Measurements from ENCODE around the gene GAB3.

GAB3 gene

DNA sequence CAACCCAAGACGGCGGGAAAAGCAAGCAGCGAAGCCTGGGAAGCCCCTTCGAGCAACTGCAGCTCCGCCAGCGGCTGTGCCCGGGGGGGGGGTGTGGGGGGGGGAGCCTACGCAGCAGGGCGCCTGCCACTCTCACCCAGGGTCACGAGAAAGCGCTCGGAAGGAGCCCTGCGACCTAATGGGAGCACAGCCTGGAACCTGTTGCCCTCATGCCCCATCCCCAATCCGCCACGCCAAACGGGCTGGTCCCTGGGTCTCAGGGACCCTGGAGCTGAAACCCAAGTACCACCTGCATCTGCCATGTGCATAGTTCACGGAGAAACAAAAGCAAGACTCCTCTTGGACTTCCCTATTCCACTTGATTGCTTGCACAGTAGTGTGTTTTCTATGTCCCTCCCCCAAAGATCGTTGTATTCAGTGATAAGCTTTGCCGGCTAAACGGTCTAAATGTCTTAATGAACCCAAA, 359 bp upstream of the GAB3 start:
- no peak for DNase-seq (ENCODE audit: low read depth in 1 of 2, low spot score in 1 of 2)

- no peak for DNase-seq (ENCODE audit: low read depth in 1 of 2, low spot score in 1 of 2)
Observed at GRCh38 chrX:154749856-154750255, 1.0 kb downstream of the GAB3 start.

- peak in 1 of 2 donors; percentile 39 for DNase-seq (ENCODE audit: low read depth in 1 of 2, low spot score in 1 of 2)
Observed at GRCh38 chrX:154748712-154749339, 2.1 kb downstream of the GAB3 start.

DNA sequence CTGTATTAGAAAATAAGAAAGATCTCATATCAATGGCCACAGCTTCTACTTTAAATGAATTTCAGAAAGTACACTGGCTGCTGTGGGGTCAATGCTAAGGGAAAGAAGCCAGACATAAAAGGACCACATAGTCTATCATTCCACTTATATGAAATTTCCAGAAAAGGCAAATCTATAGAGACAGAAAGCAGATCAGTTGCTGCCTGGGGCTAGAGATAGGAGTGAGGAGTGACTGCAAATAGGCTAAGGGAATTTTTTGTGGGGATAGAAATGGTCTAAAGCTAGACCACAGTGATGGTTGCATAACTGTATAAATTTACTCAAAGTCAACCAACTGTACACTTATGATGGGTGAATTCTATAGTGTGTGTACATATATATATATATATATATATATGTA, 8.3 kb downstream of the GAB3 start:
- no peak for DNase-seq (ENCODE audit: low read depth in 1 of 2, low spot score in 1 of 2)

DNA sequence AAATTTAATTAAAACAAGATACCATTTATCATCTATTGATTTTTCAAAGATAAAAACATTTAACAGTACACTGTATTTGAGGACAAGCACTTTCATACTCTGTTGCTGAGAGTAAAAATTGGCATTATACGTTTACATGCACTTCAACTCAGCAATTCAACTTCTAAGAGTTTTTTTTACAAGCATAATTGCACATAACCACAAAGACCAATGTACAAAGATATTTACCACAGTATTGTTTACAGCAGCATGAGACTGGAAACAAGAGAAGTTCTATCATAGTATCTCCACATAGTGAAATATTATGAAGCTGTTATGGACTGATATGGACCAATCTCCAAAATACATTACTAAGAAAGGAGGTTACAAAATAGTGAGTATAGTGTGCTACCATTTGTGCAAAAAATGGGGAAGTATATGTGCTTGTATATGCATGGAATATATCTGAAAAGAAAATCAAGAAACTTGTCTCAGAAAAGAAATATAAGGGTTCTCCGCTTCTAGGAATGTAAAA, 10.9 kb downstream of the GAB3 start:
- DNase-seq (ENCODE audit: low read depth in 1 of 2, low spot score in 1 of 2), result no peak

DNA sequence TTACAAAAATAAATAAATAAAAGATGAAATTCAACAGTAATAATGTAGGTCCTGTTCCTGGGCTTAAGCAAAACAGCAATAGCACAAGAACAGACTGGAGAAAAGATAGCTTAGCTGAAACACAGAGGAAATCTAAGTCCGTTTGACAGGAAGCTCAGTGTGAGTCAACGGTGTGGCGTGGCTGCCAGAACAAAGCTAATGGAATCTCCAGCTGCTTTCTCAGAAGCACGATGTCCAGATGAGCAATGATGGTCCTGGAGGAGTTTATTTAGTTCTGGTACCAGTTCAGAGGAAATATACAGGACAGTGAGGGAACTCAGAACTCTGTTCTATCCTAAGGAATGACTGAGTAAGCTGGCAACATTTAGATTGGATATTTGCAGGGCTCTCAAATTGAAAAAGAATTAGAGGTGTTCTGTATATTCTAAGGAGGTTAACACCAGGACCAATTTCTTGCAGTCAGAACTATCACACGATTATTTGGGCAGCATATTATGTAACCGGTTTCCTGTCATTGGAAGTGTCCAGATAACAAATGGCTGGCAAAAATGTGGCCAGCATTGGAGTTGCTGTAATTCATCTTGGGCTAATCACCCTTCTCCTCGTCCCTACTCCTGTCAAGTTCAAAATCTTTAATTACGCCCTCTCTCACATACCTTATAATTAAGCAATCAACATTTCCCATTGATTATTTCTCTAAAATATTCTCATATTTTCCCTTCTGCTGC, 12.7 kb downstream of the GAB3 start:
- no peak for DNase-seq (ENCODE audit: low read depth in 1 of 2, low spot score in 1 of 2)

DNA sequence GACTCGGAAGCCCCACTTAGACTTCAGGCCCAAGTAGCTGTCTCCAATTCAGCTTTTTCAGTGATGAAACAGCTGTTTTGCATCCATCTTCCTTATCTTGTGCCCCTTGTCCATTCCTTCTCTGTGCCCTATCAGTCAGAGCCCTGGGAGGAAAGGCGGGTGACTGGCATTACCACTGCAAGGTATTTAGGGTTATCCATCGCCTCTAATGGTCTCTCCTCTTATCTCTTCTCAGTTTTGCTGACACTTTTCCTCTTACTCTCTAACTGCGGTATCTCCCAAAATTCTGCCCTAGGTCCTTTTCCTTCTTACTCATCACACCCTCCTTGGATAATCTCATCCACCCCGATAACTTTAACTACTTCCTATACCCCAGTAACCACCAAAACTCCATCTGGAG, 13.7 kb downstream of the GAB3 start:
- no peak for DNase-seq (ENCODE audit: low read depth in 1 of 2, low spot score in 1 of 2)

GRCh38 chrX:154735695-154736393, 15.0 kb downstream of the GAB3 start:
- DNase-seq (ENCODE audit: low read depth in 1 of 2, low spot score in 1 of 2), result no peak

DNA sequence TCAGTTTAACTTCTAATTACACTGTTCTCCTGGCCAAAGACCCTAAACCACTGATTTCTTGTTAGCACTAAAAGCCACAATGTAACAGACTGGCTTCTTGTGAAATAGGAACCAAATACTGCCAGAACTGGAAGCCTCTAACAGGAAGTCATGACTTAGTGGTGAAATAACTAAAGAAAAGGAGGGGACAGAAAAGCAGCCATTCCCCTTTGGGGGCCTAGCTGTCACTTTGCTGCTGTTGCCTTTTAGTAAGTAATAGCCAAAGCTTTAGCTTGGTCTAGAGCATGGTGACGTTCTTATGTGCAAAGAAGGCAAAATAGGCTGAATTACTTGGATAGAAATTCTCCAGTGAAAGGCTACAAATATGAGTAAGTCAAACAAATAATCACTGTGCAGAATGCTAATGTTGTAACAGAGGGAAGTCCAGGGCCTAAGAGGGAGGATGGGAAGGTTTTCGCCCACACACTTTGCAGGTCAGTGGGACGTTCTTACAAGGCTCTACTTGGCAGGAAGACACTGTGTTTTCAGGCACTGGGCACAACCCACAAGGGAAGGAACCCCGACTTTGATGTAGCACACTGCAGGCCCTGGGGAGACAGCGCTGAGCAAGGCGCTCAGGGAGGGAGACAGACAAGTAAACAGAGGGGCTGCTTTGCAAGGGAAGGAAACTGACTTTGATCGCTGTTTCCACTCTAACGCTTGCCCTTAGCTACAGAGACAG, 16.7 kb downstream of the GAB3 start:
- DNase-seq (ENCODE audit: low read depth in 1 of 2, low spot score in 1 of 2), result no peak

DNA sequence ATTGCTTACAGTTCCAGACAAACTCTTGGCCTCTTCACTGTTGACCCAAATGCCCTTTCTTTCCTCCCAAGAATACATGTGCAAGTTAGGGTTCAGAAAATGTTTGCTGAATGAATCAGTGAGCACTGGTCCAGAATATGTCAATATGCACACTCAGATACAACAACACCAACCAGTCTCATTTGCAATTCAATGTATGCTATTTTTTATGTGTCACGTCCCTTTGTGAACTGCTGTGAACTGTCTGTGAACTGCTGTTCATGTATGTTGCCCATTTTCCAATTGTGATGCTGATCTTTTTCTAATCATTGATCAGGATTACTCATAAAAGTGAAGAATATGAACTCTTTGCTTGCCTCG, 17.8 kb downstream of the GAB3 start:
- no peak for DNase-seq (ENCODE audit: low read depth in 1 of 2, low spot score in 1 of 2)

DNA sequence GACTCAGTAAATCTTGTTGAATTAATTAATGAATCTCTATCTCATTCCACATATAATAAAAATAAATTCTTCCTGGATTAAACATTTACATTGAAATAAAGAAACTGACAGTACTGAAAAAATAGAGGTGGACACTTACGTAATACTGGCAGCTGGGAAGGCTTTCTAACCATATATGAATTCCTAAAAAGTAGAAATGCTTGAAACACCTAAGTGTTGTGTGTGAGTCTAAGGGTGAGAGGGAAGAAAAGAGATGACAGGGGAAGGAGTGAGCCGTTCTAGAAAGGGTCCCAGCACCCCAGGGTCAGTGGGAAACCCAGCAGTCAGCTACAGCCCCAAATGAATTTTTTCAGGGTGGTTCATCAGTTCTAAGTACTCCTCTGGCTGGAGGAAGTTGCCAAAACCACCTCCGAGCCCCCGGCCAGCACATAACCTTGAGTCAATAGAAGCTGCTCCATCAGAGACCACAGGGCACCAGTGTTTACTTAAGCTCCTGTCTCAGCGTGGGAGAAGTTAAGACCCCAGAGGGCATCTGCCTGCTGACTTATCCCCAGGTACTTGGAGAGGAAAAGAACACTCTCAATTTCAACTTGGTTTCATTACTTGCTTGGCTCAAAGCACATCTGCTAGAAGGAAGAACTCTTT, 18.3 kb downstream of the GAB3 start:
- no peak for DNase-seq (ENCODE audit: low read depth in 1 of 2, low spot score in 1 of 2)

DNA sequence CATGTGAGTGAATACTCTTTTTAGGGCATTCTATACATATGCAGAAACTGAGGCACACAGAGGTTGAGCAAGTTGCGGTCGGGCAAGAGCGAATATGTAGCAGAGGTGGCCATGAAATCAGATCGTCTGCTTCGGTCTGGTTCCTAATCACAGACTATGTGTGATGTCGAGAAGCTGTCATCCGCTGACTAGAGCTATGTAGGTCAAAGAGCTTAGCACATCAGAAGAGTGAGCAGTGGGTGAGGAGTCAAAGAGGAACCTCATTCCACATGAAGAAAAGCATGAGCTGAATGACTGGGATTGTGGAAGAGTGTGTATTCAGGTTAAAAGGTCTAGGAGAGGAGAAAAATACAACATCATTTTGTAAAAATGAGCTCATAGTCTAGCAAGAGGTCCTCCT, 19.0 kb downstream of the GAB3 start:
- no peak for DNase-seq (ENCODE audit: low read depth in 1 of 2, low spot score in 1 of 2)

DNA sequence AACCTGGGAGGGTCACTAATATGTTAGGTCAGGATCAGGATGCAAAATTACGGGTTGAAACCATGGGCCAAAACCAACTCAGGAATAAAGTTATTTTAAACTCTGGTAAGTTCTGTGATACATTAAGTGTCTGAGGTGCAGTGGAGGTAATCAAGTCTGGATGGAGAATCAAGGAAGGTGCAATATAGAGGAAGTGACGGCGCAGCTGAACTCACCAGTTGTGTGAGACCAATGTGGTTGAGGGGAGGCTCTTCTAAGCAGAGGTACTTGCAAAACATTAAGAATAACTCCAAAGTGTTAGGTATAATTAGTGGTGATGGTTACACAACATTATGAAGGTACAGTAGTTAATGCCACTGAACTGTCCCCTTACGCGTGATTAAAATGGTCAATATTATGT, 19.7 kb downstream of the GAB3 start:
- DNase-seq (ENCODE audit: low read depth in 1 of 2, low spot score in 1 of 2), result no peak

GRCh38 chrX:154730253-154730891, 20.5 kb downstream of the GAB3 start:
- DNase-seq (ENCODE audit: low read depth in 1 of 2, low spot score in 1 of 2), result no peak

GRCh38 chrX:154729439-154729838, 21.4 kb downstream of the GAB3 start:
- DNase-seq (ENCODE audit: low read depth in 1 of 2, low spot score in 1 of 2), result no peak

GRCh38 chrX:154728431-154729190, 22.3 kb downstream of the GAB3 start:
- no peak for DNase-seq (ENCODE audit: low read depth in 1 of 2, low spot score in 1 of 2)

DNA sequence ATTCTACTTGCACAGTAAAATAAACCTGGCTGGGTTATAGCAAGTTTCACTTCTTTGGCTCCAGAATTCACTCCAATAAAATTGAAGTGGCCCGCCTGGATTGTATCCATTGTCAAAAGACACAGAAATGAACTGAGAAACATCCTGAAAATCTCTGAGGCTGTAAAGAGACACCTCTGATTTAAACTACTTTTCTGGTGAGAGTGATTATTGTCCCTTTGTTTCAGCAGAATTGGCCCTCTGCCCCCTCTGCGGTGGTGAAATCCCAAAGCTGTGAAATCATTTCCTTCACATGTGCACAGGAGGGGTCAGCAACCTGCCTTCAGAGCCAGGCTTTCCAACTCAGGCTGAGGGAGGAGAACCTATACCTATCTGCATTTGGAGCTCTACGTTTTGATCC, 23.0 kb downstream of the GAB3 start:
- no peak for DNase-seq (ENCODE audit: low read depth in 1 of 2, low spot score in 1 of 2)

GRCh38 chrX:154727418-154727817, 23.5 kb downstream of the GAB3 start:
- DNase-seq (ENCODE audit: low read depth in 1 of 2, low spot score in 1 of 2), result no peak

GRCh38 chrX:154724993-154725756, 25.7 kb downstream of the GAB3 start:
- DNase-seq (ENCODE audit: low read depth in 1 of 2, low spot score in 1 of 2), result no peak
